Left ventricle myocardium inferior (tissue), 1 donor: ENCODE measurements around the gene IGSF11. TPM values are rescaled to one million over a fixed set of nuclear protein-coding genes. Genes with fewer than 3 reads are reported as not detected.

Experiments
- DNase-seq: peaks from one replicate; pipeline ENCODE4 v3.0.0-alpha.2; 2020
- H3K27ac ChIP-seq: fragments of 200-600 bp; replicated peaks from 2 replicates; pipeline ENCODE4 v1.8.0; 2021
- H3K27me3 ChIP-seq: fragments of 200-600 bp; 2 replicates; pipeline ENCODE4 v1.8.0; 2021; ENCODE audit warnings: low read depth
- H3K36me3 ChIP-seq: fragments of 200-600 bp; 2 replicates; pipeline ENCODE4 v1.8.0; 2021
- H3K4me1 ChIP-seq: fragments of 200-600 bp; 2 replicates; pipeline ENCODE4 v1.8.0; 2021
- H3K4me3 ChIP-seq: fragments of 200-600 bp; 2 replicates; pipeline ENCODE4 v1.8.0; 2021; ENCODE audit warnings: mild to moderate bottlenecking, moderate library complexity
- H3K9me3 ChIP-seq: fragments of 200-600 bp; replicated peaks from 2 replicates; pipeline ENCODE4 v1.8.0; 2021
- CTCF ChIP-seq: fragments of 200-600 bp; IDR thresholded peaks from 2 replicates; pipeline ENCODE4 v1.8.0; 2021; ENCODE audit warnings: antibody characterized with exemption, mild to moderate bottlenecking, borderline replicate concordance
- intact Hi-C: fragments of 100-400 bp; cut with micrococcal nuclease; formaldehyde crosslinking; loops from one replicate; pipeline ENCODE4 v1.11.0; 2022
- total RNA-seq: library from RNA; stranded (reverse); fragmentation: NEBNext Ultra II Directional; extraction: Animal tissue kit (Norgen Biotek cat#: 25700); gene quantifications from one replicate; pipeline ENCODE4 v1.2.1, GENCODE V29; 2021
- donor health status: DM: no; HTN: yes; CAD: no; lungs with severe emphysema.

IGSF11 gene
- total RNA-seq, 1 donor from 2014 or later: 2.1 TPM

GRCh38 chr3:119011528-119011927 is 23.1 kb downstream of the IGSF11 start:
- intact Hi-C loops: no loop called here
- TF ChIP-seq CTCF: no peak
- DNase-seq: no peak
- Histone ChIP-seq H3K4me3 (no peak overlapping the region), H3K27ac (no peak overlapping the region), H3K36me3 (no peaks in the 10 kb centered on the region), H3K27me3 (peaks cover 5% of the 10 kb centered on the region), H3K9me3 (no peaks in the 10 kb centered on the region), H3K4me1 (no peaks in the 10 kb centered on the region)

GRCh38 chr3:118997190-118997589 is 37.5 kb downstream of the IGSF11 start:
- no peaks in the 10 kb centered on the region for H3K9me3 ChIP-seq
- TF ChIP-seq CTCF: no peak
- H3K27me3 ChIP-seq: no peaks in the 10 kb centered on the region
- H3K4me1 ChIP-seq: no peaks in the 10 kb centered on the region
- H3K36me3 ChIP-seq: no peaks in the 10 kb centered on the region
- H3K4me3 ChIP-seq: no peak overlapping the region
- no peak for DNase-seq
- H3K27ac ChIP-seq: no peak overlapping the region
- intact Hi-C loops: no loop called here

GRCh38 chr3:118991775-118992174 is 42.9 kb downstream of the IGSF11 start:
- no peak for TF ChIP-seq CTCF
- H3K4me1 ChIP-seq: peaks cover 19% of the 10 kb centered on the region

GRCh38 chr3:118990823-118991560 is 43.7 kb downstream of the IGSF11 start:
- Histone ChIP-seq H3K27me3 (no peaks in the 10 kb centered on the region), H3K4me3 (no peak overlapping the region), H3K9me3 (no peaks in the 10 kb centered on the region), H3K4me1 (peaks cover 26% of the 10 kb centered on the region), H3K27ac (peak overlapping the region; percentile 52), H3K36me3 (no peaks in the 10 kb centered on the region)
- TF ChIP-seq CTCF: no peak
- DNase-seq: no peak
- intact Hi-C loops: no loop called here

More at GRCh38 chr3:118991775-118992174, 42.9 kb downstream of the IGSF11 start:
- Histone ChIP-seq H3K27ac (peak overlapping the region; percentile 52), H3K4me3 (no peak overlapping the region), H3K27me3 (no peaks in the 10 kb centered on the region), H3K9me3 (no peaks in the 10 kb centered on the region), H3K36me3 (no peaks in the 10 kb centered on the region)
- no peak for DNase-seq
- intact Hi-C loops: no loop called here

GRCh38 chr3:118988198-118989130 is 46.2 kb downstream of the IGSF11 start:
- TF ChIP-seq CTCF: no peak
- no peaks in the 10 kb centered on the region for H3K27me3 ChIP-seq
- intact Hi-C loops: no loop called here
- H3K27ac ChIP-seq: peak overlapping the region; percentile 62
- H3K9me3 ChIP-seq: no peaks in the 10 kb centered on the region
- H3K36me3 ChIP-seq: no peaks in the 10 kb centered on the region
- no peak for DNase-seq
- H3K4me1 ChIP-seq: peaks cover 52% of the 10 kb centered on the region
- H3K4me3 ChIP-seq: no peak overlapping the region
